Fibroblast of skin of right quadriceps (primary cell): ENCODE results near the gene KARS1.

ENCODE experiments used
- DNase-seq: peaks from one replicate; pipeline ENCODE4 v3.0.0-alpha.2; 2013

Gene KARS1

DNA sequence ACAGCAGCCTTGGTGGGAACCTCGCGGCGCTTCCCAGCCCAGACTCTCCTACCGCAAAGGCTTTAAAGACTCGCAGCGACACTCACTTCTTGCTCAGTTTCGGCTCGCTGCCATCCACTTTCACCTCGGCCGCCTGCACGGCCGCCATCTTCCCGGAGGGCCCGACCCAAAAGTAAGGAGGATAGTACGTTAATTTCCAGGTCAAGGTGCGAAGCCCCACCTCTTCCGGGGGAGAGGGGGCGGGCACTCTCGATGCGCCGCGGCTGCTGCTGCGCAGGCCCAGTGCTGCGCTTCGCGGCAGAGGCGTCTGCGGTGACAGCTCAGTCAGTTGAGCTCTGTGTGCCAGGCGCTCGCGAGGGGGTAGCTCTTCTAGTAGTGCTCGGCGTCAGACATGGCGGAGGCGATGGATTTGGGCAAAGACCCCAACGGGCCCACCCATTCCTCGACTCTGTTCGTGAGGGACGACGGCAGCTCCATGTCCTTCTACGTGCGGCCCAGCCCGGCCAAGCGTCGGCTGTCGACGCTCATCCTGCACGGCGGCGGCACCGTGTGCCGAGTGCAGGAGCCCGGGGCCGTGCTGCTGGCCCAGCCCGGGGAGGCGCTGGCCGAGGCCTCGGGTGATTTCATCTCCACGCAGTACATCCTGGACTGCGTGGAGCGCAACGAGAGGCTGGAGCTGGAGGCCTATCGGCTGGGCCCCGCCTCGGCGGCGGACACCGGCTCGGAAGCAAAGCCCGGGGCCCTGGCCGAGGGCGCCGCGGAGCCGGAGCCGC, at the start of gene KARS1, which contains the start of gene TERF2IP:
KARS1 (minus strand) TSS at position 174 of the 773 bp plus-strand sequence; CDS start at position 148, 26 bp downstream.
TERF2IP (plus strand) TSS at position 282 of the 773 bp plus-strand sequence; CDS start at position 392, 110 bp downstream.
- DNase-seq = peak; percentile 91

DNA sequence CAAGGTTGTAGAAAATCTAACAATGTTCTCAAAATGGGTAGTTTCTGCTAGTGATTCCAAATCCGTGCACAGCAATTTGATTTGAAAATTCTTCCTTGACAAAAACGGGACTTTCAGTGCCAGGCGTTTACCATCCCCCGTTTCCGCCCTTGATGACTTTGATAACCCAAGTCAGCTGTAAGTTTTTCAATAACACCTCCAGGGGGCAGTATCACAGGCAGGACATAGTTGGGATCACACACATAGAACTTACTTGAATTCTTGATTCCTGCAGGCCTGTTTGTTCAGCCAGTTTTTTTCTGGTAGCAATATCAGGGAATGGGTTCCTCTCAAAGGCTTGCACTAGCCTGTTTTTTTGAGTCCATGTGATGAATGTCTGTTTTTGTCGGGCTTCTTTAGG, 48.2 kb upstream of the KARS1 start:
- DNase-seq = no peak

GRCh38 chr16:75687361-75687760, 39.9 kb upstream of the KARS1 start:
- DNase-seq = no peak

- DNase-seq = no peak
Measured at GRCh38 chr16:75682308-75682707, 34.8 kb upstream of the KARS1 start.

DNA sequence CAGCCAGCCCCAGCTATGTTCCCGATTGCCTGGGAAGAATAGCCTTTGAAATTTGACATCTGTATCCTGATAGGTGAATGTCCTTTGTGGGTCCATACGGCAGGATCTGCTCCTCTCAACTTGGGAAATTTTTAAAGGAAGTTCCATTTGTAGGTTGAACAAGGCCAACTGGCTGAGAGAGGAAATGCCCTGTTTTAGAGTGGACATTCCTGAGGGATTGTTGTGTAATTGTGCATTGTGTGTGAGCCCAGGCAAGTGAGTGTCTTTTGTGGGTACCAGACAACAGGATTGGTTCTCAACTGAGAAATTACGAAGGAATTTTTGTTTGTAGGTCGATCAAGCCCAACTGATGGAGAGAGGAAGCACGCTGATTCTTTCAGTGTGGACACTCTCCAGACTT, 31.9 kb upstream of the KARS1 start:
- DNase-seq = no peak

GRCh38 chr16:75676909-75677308, 29.4 kb upstream of the KARS1 start, which contains the start of gene CPHXL2:
CPHXL2 (minus strand) TSS chr16:75677009; CDS start chr16:75676999, 10 bp downstream.
- DNase-seq = no peak

DNA sequence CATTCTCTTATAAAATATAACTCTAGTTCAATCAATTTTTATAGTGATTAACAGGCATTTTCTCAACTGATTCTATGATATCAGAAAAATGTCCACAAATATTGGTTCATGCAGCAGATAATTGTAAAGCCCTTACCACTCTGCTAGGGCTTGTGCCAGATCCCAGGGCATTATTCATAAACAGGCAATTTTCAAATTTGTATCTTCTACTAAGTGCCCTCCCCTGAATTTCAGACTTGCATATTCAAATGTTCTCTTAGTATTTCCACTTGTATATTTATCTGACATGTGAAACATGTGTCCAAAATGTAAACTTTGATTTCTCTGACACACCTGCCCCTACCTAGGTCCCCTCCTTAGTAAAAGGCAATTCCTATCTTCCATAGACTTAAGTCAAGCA, 20.0 kb upstream of the KARS1 start:
- no peak for DNase-seq

DNA sequence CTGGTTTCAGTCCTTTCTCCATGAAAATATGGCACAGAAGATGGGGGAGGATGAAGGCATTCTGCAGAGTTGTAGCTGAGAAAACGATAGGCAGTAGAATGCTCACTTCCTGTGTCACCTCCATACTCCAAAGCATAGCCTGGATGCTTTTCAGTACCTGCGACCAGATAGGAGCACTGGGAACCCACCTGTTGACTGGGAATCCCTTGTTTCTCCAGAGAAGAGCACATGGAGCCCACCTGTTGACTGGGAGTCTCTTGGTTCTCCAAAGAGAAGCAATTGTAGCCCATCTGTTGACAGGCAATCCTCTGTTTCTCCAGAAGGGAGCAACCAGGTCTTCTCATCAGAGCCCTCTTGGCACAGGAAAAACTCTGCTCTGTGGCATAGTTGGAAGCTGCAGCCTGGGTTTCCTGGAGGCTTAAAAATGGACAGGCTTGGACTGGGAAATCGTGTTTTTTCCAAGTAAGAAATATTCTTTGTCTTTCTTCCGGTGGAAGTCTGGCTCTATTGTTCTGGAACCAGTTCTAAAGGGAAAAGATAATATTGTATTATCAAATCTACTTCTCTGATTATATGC, 13.3 kb upstream of the KARS1 start:
- DNase-seq = no peak

- no peak for DNase-seq
Measured at GRCh38 chr16:75660321-75660720, 12.9 kb upstream of the KARS1 start.

- no peak for DNase-seq
Measured at GRCh38 chr16:75658175-75658574, 10.7 kb upstream of the KARS1 start.

DNA sequence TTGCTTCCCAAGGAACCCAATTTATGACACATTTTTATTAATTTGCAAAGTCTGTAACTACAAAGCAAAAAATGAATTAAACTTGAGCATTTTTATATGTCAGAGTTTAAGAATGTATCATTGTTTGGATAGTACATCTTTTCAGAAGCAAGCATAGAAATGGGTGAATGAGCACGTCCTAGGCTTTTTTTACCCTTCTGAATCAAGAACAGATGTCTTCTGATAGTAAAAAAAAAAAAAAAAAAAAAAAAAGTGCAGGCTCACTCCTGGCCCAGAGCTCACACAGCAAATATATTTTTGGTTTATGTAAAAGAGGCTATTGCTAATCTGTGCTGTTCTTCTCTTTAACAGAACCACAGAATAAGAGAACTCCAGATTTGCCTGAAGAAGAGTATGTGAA, 6.5 kb upstream of the KARS1 start:
- peak; percentile 72 for DNase-seq

DNA sequence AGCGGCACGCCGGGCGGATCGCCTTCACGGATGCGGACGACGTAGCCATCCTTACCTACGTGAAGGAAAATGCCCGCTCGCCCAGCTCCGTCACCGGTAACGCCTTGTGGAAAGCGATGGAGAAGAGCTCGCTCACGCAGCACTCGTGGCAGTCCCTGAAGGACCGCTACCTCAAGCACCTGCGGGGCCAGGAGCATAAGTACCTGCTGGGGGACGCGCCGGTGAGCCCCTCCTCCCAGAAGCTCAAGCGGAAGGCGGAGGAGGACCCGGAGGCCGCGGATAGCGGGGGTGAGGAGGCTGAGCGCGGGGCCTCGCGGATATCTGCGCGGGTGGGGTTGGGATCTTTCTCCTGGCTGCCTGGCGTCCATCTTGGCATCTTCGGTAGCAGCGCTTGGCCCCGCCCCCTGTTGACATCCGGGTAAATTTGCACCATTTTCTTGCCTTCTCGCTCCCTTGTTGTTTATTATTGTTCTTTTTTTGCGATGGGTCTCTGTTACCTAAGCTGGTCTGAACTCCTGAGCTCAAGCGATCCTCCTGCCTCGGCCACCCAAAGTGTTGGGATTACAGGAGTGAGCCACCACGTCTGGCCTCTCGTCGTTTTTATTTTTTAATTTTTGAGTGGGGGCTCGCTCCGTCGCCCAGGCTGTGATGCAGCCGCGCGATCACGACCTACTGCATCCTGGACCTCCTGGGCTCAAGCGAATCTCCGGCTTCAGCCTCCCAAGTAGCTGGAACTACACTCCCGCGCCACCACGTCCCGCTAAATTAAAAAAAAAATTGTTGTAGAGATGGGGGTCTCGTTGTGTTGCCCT, 1.0 kb upstream of the KARS1 start:
- peak; percentile 63 for DNase-seq

DNA sequence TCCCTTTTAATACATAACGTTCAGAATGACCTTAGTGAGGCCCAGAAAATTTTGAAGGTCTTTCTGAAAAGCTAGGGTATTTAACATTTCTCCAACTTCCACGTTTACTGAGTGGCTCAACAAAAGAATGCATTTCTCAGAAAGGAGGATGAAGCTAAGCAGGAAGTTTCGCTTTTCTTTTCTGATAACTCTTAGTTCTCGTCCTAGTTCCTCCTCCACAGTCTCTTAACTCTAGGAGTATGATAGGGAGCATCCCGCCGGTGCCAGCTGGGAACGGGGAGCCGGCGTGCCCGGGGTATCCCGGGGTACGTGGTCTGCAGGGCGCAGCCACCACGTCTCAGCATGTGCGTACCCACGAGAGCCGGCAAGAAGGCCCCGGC, 363 bp downstream of the KARS1 start:
- no peak for DNase-seq

GRCh38 chr16:75644240-75645012, 3.0 kb downstream of the KARS1 start:
- no peak for DNase-seq

DNA sequence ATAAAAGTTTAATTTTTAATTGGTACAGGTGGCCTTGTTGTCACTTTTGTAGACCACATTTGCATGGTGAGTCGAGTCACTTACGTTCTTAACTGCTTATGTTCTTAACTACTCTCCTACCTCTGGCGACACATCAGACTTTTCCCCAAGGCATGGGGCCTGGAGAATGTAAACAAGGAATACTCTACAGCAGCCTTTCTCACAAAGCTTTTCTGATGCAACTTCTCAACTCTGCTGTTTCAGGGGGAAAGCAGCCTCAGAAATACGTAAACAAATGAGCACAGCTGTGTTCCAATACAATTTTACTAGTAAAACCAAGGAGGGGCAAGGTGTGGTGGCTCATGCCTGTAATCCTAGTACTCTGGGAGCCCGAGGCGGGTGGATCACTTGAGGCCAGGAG, 6.9 kb downstream of the KARS1 start:
- no peak for DNase-seq

- DNase-seq = no peak
Measured at GRCh38 chr16:75635036-75635435, 12.4 kb downstream of the KARS1 start.

- no peak for DNase-seq
Measured at GRCh38 chr16:75632857-75633256, 14.6 kb downstream of the KARS1 start.

DNA sequence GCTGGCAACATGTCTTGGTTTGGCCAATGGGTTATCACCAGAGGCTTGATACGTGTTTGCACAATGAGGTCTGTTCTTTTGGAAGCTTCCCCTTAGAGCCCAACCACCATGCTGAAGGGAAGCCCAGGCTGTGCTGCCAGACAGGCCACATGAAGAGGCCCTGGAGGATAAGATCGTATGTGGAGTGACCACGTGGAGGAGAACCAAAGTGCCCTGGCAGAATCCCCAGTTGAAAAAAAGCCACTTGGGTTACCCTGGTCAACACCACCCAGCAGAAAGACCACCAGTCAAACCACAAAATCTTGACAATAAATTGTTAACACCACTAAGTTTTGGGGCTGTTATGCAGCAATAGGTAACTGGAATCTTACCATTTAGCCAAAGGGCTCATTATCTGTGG, 17.4 kb downstream of the KARS1 start:
- no peak for DNase-seq

GRCh38 chr16:75629132-75629531, 18.3 kb downstream of the KARS1 start:
- no peak for DNase-seq

DNA sequence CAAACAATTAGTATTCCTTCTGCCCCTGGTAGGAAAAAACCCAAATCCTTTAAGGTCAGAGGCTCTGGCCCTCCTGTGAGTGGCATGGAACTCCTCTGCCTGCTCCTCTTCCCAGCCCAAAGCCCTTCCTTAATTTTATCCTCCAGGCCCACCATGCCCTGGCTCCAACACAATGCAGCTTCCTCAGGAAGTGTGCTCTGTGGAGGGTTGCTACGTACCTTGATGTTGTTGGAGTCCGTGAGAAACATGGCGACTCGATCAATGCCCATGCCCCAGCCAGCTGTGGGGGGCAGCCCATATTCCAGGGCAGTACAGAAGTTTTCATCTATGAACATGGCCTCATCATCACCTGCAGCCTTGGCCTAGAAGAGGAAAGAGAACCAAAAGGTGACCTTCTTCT, 19.1 kb downstream of the KARS1 start:
- DNase-seq = no peak

- DNase-seq = no peak
Measured at GRCh38 chr16:75627851-75628250, 19.6 kb downstream of the KARS1 start.

DNA sequence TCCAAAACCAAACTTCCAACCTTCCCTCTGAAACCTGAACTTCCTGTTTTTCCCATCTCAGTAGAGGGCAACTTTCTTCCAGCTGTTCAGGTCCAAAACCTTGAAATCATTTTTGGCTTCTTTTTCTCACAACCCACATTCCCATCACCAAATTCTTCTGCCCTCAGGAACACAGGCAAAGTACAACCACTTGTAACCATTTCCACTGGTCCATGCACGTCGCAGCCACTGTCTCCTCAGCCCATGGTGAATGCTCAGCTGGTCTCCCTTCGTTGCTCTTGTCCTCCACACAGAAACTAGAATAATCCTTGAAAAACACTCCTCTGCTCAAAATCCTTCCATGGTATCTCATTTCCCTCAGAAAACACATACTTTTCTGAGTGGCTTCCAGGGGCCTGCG, 20.7 kb downstream of the KARS1 start:
- no peak for DNase-seq

GRCh38 chr16:75624921-75625334, 22.5 kb downstream of the KARS1 start:
- peak; percentile 23 for DNase-seq
